Measurements from ENCODE around the gene SPRING1.

SPRING1 gene

GRCh38 chr12:116689979-116690744 lies 47.7 kb downstream of the SPRING1 start:
- H3K27me3 ChIP-seq (ENCODE audit: control insufficient read depth in 5 of 5, insufficient read depth in 4 of 5, low read length in 5 of 5): peaks cover 11 to 17% (median 13%) of the 10 kb centered on the region in 5 donors
- H3K9me3 ChIP-seq (ENCODE audit: control insufficient read depth in 5 of 5, low read length in 5 of 5): no peaks in the 10 kb centered on the region
- no peaks in the 10 kb centered on the region for H3K36me3 ChIP-seq (ENCODE audit: control insufficient read depth in 5 of 5, insufficient read depth in 5 of 5, low read length in 5 of 5)
- H3K4me1 ChIP-seq (ENCODE audit: control insufficient read depth in 5 of 5, insufficient read depth in 5 of 5, low read length in 5 of 5): peaks cover 0 to 34% (median 13%) of the 10 kb centered on the region in 5 donors
- no peak overlapping the region for H3K27ac ChIP-seq (ENCODE audit: low read depth, low read length)
- H3K9ac ChIP-seq (ENCODE audit: low read length in 5 of 5): no peak overlapping the region
- no peak overlapping the region for H3K4me3 ChIP-seq (ENCODE audit: low read depth in 1 of 5, low read length in 5 of 5)

- no peak overlapping the region for H3K27ac ChIP-seq (ENCODE audit: low read depth, low read length)
- H3K4me3 ChIP-seq (ENCODE audit: low read depth in 1 of 5, low read length in 5 of 5): no peak overlapping the region
- H3K9me3 ChIP-seq (ENCODE audit: control insufficient read depth in 5 of 5, low read length in 5 of 5): no peaks in the 10 kb centered on the region
- no peaks in the 10 kb centered on the region for H3K36me3 ChIP-seq (ENCODE audit: control insufficient read depth in 5 of 5, insufficient read depth in 5 of 5, low read length in 5 of 5)
- no peak overlapping the region for H3K9ac ChIP-seq (ENCODE audit: low read length in 5 of 5)
- peaks cover 11 to 16% (median 13%) of the 10 kb centered on the region in 5 donors for H3K27me3 ChIP-seq (ENCODE audit: control insufficient read depth in 5 of 5, insufficient read depth in 4 of 5, low read length in 5 of 5)
- H3K4me1 ChIP-seq (ENCODE audit: control insufficient read depth in 5 of 5, insufficient read depth in 5 of 5, low read length in 5 of 5): peaks cover 0 to 28% (median 13%) of the 10 kb centered on the region in 5 donors
These were observed 48.3 kb downstream of the SPRING1 start for GRCh38 chr12:116689521-116689920.
